Astrocyte (in vitro differentiated cells and primary cell): ENCODE results near the gene ASIC3.

ENCODE experiments used
- EZH2 ChIP-seq: IDR thresholded peaks from 2 replicates; pipeline ENCODE4 v1.6.1; 2012; ENCODE audit warnings: mild to moderate bottlenecking, low read length, inconsistent platforms; ENCODE audit not compliant: insufficient read depth
- TF ChIP-seq, protein P1 (sequence below): IDR thresholded peaks from 2 replicates; pipeline ENCODE4 v1.5.1; 2011; ENCODE audit warnings: low read depth, mild to moderate bottlenecking, inconsistent platforms, low read length, moderate library complexity; ENCODE audit not compliant: insufficient read depth

DNA sequence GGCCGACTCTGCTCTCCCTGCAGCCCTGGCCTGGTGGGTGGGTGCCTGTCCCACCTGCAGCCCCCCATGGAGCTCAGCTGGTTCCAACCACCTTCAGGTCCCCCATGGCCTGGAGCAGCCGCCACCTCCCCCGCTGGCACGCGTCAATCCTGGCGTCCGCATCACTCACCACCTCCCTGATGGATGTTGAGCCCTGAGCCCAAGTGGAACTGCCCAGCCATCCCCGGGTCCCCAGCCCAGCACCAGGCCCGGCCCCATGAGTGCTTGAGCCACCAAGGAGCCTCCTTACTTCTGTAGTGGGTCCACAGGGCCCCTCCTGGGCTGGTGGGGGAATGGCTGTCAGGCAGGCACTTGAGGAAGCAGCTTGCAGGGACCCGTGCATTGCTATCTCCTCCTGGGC lies 52.6 kb downstream of the ASIC3 start:
- no peak for TF ChIP-seq EZH2
- TF ChIP-seq, protein P1, sequence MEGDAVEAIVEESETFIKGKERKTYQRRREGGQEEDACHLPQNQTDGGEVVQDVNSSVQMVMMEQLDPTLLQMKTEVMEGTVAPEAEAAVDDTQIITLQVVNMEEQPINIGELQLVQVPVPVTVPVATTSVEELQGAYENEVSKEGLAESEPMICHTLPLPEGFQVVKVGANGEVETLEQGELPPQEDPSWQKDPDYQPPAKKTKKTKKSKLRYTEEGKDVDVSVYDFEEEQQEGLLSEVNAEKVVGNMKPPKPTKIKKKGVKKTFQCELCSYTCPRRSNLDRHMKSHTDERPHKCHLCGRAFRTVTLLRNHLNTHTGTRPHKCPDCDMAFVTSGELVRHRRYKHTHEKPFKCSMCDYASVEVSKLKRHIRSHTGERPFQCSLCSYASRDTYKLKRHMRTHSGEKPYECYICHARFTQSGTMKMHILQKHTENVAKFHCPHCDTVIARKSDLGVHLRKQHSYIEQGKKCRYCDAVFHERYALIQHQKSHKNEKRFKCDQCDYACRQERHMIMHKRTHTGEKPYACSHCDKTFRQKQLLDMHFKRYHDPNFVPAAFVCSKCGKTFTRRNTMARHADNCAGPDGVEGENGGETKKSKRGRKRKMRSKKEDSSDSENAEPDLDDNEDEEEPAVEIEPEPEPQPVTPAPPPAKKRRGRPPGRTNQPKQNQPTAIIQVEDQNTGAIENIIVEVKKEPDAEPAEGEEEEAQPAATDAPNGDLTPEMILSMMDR, result no peak
